Activated naive CD8-positive, alpha-beta T cell (primary cell): ENCODE results near the gene TNKS1BP1.
"Not testable (repeated sequence)": the region's sequence is repeated elsewhere in the genome, so short reads cannot be mapped to it uniquely, and the experiment has no call there.

Experiments used
- H3K27ac Mint-ChIP-seq: one replicate; pipeline ENCODE4 v1.8.0; 2021; ENCODE audit warnings: mixed read lengths
- H3K27me3 Mint-ChIP-seq: one replicate; pipeline ENCODE4 v1.8.0; 2021; ENCODE audit warnings: mixed read lengths
- H3K36me3 Mint-ChIP-seq: one replicate; pipeline ENCODE4 v1.8.0; 2021; ENCODE audit warnings: mixed read lengths
- H3K4me1 Mint-ChIP-seq: one replicate; pipeline ENCODE4 v1.8.0; 2021; ENCODE audit warnings: low read depth, mixed read lengths
- H3K4me3 Mint-ChIP-seq: one replicate; pipeline ENCODE4 v1.8.0; 2021; ENCODE audit warnings: mild to moderate bottlenecking, mixed read lengths
- H3K9me3 Mint-ChIP-seq: one replicate; pipeline ENCODE4 v1.8.0; 2021; ENCODE audit warnings: low read depth, mixed read lengths

The TNKS1BP1 gene

GRCh38 chr11:57324886-57325734, at the start of gene TNKS1BP1:
TSS of gene TNKS1BP1 (minus strand) at chr11:57324952. CDS start at chr11:57321885, 3,067 bp downstream.
- Mint-ChIP-seq H3K4me3 (peak within 1 kb of the TSS; percentile 91), H3K36me3 (peaks cover 26% of the 10 kb centered on the region), H3K9me3 (no peaks in the 10 kb centered on the region), H3K27me3 (no peaks in the 10 kb centered on the region), H3K27ac (peak within 1 kb of the TSS; percentile 96), H3K4me1 (peaks cover 59% of the 10 kb centered on the region)

- Mint-ChIP-seq H3K9me3 (no peaks in the 10 kb centered on the region), H3K4me3 (no peak overlapping the region), H3K27ac (no peak overlapping the region), H3K4me1 (no peaks in the 10 kb centered on the region), H3K27me3 (peaks cover 3% of the 10 kb centered on the region), H3K36me3 (no peaks in the 10 kb centered on the region)
Observed at GRCh38 chr11:57373146-57373545, 48.4 kb upstream of the TNKS1BP1 start.

GRCh38 chr11:57370941-57371340, 46.2 kb upstream of the TNKS1BP1 start:
- H3K36me3 Mint-ChIP-seq, result no peaks in the 10 kb centered on the region
- H3K9me3 Mint-ChIP-seq, result no peaks in the 10 kb centered on the region
- H3K27ac Mint-ChIP-seq, result no peak overlapping the region
- no peak overlapping the region for H3K4me3 Mint-ChIP-seq
- H3K4me1 Mint-ChIP-seq, result no peaks in the 10 kb centered on the region
- no peaks in the 10 kb centered on the region for H3K27me3 Mint-ChIP-seq

- no peaks in the 10 kb centered on the region for H3K36me3 Mint-ChIP-seq
- no peak overlapping the region for H3K27ac Mint-ChIP-seq
- no peaks in the 10 kb centered on the region for H3K27me3 Mint-ChIP-seq
- no peak overlapping the region for H3K4me3 Mint-ChIP-seq
- H3K9me3 Mint-ChIP-seq, result no peaks in the 10 kb centered on the region
- no peaks in the 10 kb centered on the region for H3K4me1 Mint-ChIP-seq
Observed at GRCh38 chr11:57370251-57370650, 45.5 kb upstream of the TNKS1BP1 start.

GRCh38 chr11:57368845-57369232, 44.1 kb upstream of the TNKS1BP1 start:
- Mint-ChIP-seq H3K9me3 (no peaks in the 10 kb centered on the region), H3K4me3 (no peak overlapping the region), H3K4me1 (no peaks in the 10 kb centered on the region), H3K27me3 (no peaks in the 10 kb centered on the region), H3K27ac (no peak overlapping the region), H3K36me3 (no peaks in the 10 kb centered on the region)

GRCh38 chr11:57368106-57368844, 43.5 kb upstream of the TNKS1BP1 start:
- no peaks in the 10 kb centered on the region for H3K4me1 Mint-ChIP-seq
- no peaks in the 10 kb centered on the region for H3K27me3 Mint-ChIP-seq
- H3K4me3 Mint-ChIP-seq, result no peak overlapping the region
- no peaks in the 10 kb centered on the region for H3K36me3 Mint-ChIP-seq
- H3K27ac Mint-ChIP-seq, result no peak overlapping the region
- H3K9me3 Mint-ChIP-seq, result no peaks in the 10 kb centered on the region

- H3K9me3 Mint-ChIP-seq, result no peaks in the 10 kb centered on the region
- no peak overlapping the region for H3K4me3 Mint-ChIP-seq
- H3K27me3 Mint-ChIP-seq, result peaks cover 3% of the 10 kb centered on the region
- no peaks in the 10 kb centered on the region for H3K36me3 Mint-ChIP-seq
- H3K4me1 Mint-ChIP-seq, result no peaks in the 10 kb centered on the region
- no peak overlapping the region for H3K27ac Mint-ChIP-seq
Observed at GRCh38 chr11:57364851-57365660, 40.3 kb upstream of the TNKS1BP1 start.

- Mint-ChIP-seq H3K36me3 (no peaks in the 10 kb centered on the region), H3K4me1 (no peaks in the 10 kb centered on the region), H3K4me3 (no peak overlapping the region), H3K27me3 (peaks cover 3% of the 10 kb centered on the region), H3K9me3 (no peaks in the 10 kb centered on the region), H3K27ac (no peak overlapping the region)
Observed at GRCh38 chr11:57363131-57364080, 38.7 kb upstream of the TNKS1BP1 start.

- Mint-ChIP-seq H3K4me3 (no peak overlapping the region), H3K4me1 (no peaks in the 10 kb centered on the region), H3K27ac (no peak overlapping the region), H3K36me3 (no peaks in the 10 kb centered on the region), H3K9me3 (no peaks in the 10 kb centered on the region), H3K27me3 (peaks cover 3% of the 10 kb centered on the region)
Observed at GRCh38 chr11:57361926-57362325, 37.2 kb upstream of the TNKS1BP1 start.

- H3K4me1 Mint-ChIP-seq, H3K27me3 Mint-ChIP-seq, H3K9me3 Mint-ChIP-seq, H3K36me3 Mint-ChIP-seq, H3K4me3 Mint-ChIP-seq, H3K27ac Mint-ChIP-seq: not testable (repeated sequence)
Observed at GRCh38 chr11:57361420-57361819, 36.7 kb upstream of the TNKS1BP1 start.

GRCh38 chr11:57360991-57361390, 36.2 kb upstream of the TNKS1BP1 start:
- Mint-ChIP-seq H3K9me3 (no peaks in the 10 kb centered on the region), H3K4me1 (no peaks in the 10 kb centered on the region), H3K27me3 (peaks cover 3% of the 10 kb centered on the region), H3K27ac (no peak overlapping the region), H3K36me3 (no peaks in the 10 kb centered on the region), H3K4me3 (no peak overlapping the region)

GRCh38 chr11:57359896-57360690, 35.3 kb upstream of the TNKS1BP1 start:
- H3K4me3 Mint-ChIP-seq, result no peak overlapping the region
- no peaks in the 10 kb centered on the region for H3K36me3 Mint-ChIP-seq
- H3K27ac Mint-ChIP-seq, result no peak overlapping the region
- no peaks in the 10 kb centered on the region for H3K4me1 Mint-ChIP-seq
- H3K9me3 Mint-ChIP-seq, result no peaks in the 10 kb centered on the region
- peaks cover 3% of the 10 kb centered on the region for H3K27me3 Mint-ChIP-seq

- Mint-ChIP-seq H3K4me1 (no peaks in the 10 kb centered on the region), H3K4me3 (no peak overlapping the region), H3K36me3 (no peaks in the 10 kb centered on the region), H3K27me3 (peaks cover 7% of the 10 kb centered on the region), H3K27ac (no peak overlapping the region), H3K9me3 (no peaks in the 10 kb centered on the region)
Observed at GRCh38 chr11:57359396-57359795, 34.6 kb upstream of the TNKS1BP1 start.
